ENCODE results near the gene CNBP.
"Not testable (repeated sequence)": the region's sequence is repeated elsewhere in the genome, so short reads cannot be mapped to it uniquely, and the experiment has no call there.

The CNBP gene

GRCh38 chr3:129176051-129176450, 7.6 kb downstream of the CNBP start:
- Histone ChIP-seq H3K36me3 (ENCODE audit: insufficient read depth) (peaks cover 35% of the 10 kb centered on the region; the same call in 1 of the 2 replicates), H3K4me3 (IDR thresholded peaks at IDR 0.05; ENCODE audit: insufficient read depth, low read depth, low read length) (no peak overlapping the region), H3K4me1 (ENCODE audit: low read depth, poor library complexity, severe bottlenecking) (peaks cover 78% of the 10 kb centered on the region), H3K4me2 (no peak overlapping the region), H4K20me1 (ENCODE audit: insufficient read depth) (peaks cover 97% of the 10 kb centered on the region), H3K27me3 (ENCODE audit: insufficient read depth, low read depth) (no peaks in the 10 kb centered on the region), H2AFZ (ENCODE audit: low read depth) (no peak overlapping the region), H3K9ac (no peak overlapping the region), H3K79me2 (ENCODE audit: insufficient read depth, low read depth) (peaks cover 99% of the 10 kb centered on the region), H3K27ac (no peak overlapping the region)
- TF ChIP-seq, protein P1, sequence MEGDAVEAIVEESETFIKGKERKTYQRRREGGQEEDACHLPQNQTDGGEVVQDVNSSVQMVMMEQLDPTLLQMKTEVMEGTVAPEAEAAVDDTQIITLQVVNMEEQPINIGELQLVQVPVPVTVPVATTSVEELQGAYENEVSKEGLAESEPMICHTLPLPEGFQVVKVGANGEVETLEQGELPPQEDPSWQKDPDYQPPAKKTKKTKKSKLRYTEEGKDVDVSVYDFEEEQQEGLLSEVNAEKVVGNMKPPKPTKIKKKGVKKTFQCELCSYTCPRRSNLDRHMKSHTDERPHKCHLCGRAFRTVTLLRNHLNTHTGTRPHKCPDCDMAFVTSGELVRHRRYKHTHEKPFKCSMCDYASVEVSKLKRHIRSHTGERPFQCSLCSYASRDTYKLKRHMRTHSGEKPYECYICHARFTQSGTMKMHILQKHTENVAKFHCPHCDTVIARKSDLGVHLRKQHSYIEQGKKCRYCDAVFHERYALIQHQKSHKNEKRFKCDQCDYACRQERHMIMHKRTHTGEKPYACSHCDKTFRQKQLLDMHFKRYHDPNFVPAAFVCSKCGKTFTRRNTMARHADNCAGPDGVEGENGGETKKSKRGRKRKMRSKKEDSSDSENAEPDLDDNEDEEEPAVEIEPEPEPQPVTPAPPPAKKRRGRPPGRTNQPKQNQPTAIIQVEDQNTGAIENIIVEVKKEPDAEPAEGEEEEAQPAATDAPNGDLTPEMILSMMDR (conservative IDR thresholded peaks at IDR 0.05; ENCODE audit: low read depth, low read length) = no peak

DNA sequence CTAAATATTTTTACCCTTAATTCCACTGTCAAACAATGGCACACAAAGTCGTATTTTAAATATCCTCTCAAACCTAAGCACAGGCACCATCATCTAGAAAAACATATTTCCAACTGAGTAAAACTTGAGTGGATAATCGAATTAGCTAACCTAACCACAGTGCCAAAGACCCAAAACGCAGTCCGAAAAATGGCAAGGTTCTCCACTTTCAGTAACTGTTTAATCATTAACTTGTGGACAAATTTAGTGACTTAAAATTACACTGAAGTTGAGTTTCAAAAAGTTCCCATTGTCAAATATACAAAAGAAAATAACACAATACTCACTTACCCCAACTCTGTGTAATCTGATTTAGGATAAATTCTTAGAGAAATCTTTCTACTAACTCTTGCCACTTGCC, 10.0 kb downstream of the CNBP start:
- H3K27me3 ChIP-seq (ENCODE audit: insufficient read depth, low read depth) = no peaks in the 10 kb centered on the region
- H3K27ac ChIP-seq = no peak overlapping the region
- peaks cover 48% of the 10 kb centered on the region; the same call in 1 of the 2 replicates for H3K36me3 ChIP-seq (ENCODE audit: insufficient read depth)
- peaks cover 93% of the 10 kb centered on the region for H3K79me2 ChIP-seq (ENCODE audit: insufficient read depth, low read depth)
- no peak overlapping the region for H2AFZ ChIP-seq (ENCODE audit: low read depth)
- no peak overlapping the region for H3K4me2 ChIP-seq
- TF ChIP-seq, protein P1 (conservative IDR thresholded peaks at IDR 0.05; ENCODE audit: low read depth, low read length) = no peak
- H4K20me1 ChIP-seq (ENCODE audit: insufficient read depth) = peaks cover 75% of the 10 kb centered on the region
- H3K4me3 ChIP-seq (IDR thresholded peaks at IDR 0.05; ENCODE audit: insufficient read depth, low read depth, low read length) = no peak overlapping the region
- H3K4me1 ChIP-seq (ENCODE audit: low read depth, poor library complexity, severe bottlenecking) = peaks cover 55% of the 10 kb centered on the region
- H3K9ac ChIP-seq = no peak overlapping the region

- Histone ChIP-seq H3K27ac (no peak overlapping the region), H3K79me2 (ENCODE audit: insufficient read depth, low read depth) (peaks cover 87% of the 10 kb centered on the region), H3K9ac (no peak overlapping the region), H3K4me2 (no peak overlapping the region), H3K27me3 (ENCODE audit: insufficient read depth, low read depth) (no peaks in the 10 kb centered on the region), H3K4me1 (ENCODE audit: low read depth, poor library complexity, severe bottlenecking) (peaks cover 50% of the 10 kb centered on the region), H3K4me3 (IDR thresholded peaks at IDR 0.05; ENCODE audit: insufficient read depth, low read depth, low read length) (no peak overlapping the region), H4K20me1 (ENCODE audit: insufficient read depth) (peaks cover 70% of the 10 kb centered on the region), H3K36me3 (ENCODE audit: insufficient read depth) (peaks cover 43% of the 10 kb centered on the region; the same call in 1 of the 2 replicates), H2AFZ (ENCODE audit: low read depth) (no peak overlapping the region)
- TF ChIP-seq, protein P1 (conservative IDR thresholded peaks at IDR 0.05; ENCODE audit: low read depth, low read length) = no peak
These were observed 10.5 kb downstream of the CNBP start for GRCh38 chr3:129173206-129173605.

- TF ChIP-seq, protein P1 (conservative IDR thresholded peaks at IDR 0.05; ENCODE audit: low read depth, low read length) = no peak
- Histone ChIP-seq H3K4me1 (ENCODE audit: low read depth, poor library complexity, severe bottlenecking) (peaks cover 21% of the 10 kb centered on the region), H3K4me3 (IDR thresholded peaks at IDR 0.05; ENCODE audit: insufficient read depth, low read depth, low read length) (no peak overlapping the region), H3K27ac (no peak overlapping the region), H3K36me3 (ENCODE audit: insufficient read depth) (peaks cover 26% of the 10 kb centered on the region; the same call in 1 of the 2 replicates), H3K9ac (no peak overlapping the region), H2AFZ (ENCODE audit: low read depth) (no peak overlapping the region), H3K4me2 (no peak overlapping the region), H3K79me2 (ENCODE audit: insufficient read depth, low read depth) (peaks cover 29% of the 10 kb centered on the region; the same call in 1 of the 2 replicates), H4K20me1 (ENCODE audit: insufficient read depth) (peaks cover 8% of the 10 kb centered on the region), H3K27me3 (ENCODE audit: insufficient read depth, low read depth) (no peaks in the 10 kb centered on the region)
These were observed 16.9 kb downstream of the CNBP start for GRCh38 chr3:129166579-129167332.

- not testable (repeated sequence) for H3K4me2 ChIP-seq; H3K27me3 ChIP-seq (ENCODE audit: insufficient read depth, low read depth); H3K4me3 ChIP-seq (IDR thresholded peaks at IDR 0.05; ENCODE audit: insufficient read depth, low read depth, low read length); H2AFZ ChIP-seq (ENCODE audit: low read depth); H4K20me1 ChIP-seq (ENCODE audit: insufficient read depth); H3K27ac ChIP-seq; H3K9ac ChIP-seq
- peaks cover 15% of the 10 kb centered on the region; the same call in 1 of the 2 replicates for H3K36me3 ChIP-seq (ENCODE audit: insufficient read depth)
- peaks cover 21% of the 10 kb centered on the region for H3K4me1 ChIP-seq (ENCODE audit: low read depth, poor library complexity, severe bottlenecking)
- H3K79me2 ChIP-seq (ENCODE audit: insufficient read depth, low read depth) = peaks cover 17% of the 10 kb centered on the region; the same call in 1 of the 2 replicates
These were observed 18.1 kb downstream of the CNBP start for GRCh38 chr3:129165594-129165993.

All from KMS-11 (cell line).